ENCODE data around the gene SHC3. TPM values are rescaled to one million over a fixed set of nuclear protein-coding genes. Genes with fewer than 3 reads are reported as not detected.

SHC3 gene
- polyA plus RNA-seq, 3 donors = not detected

DNA sequence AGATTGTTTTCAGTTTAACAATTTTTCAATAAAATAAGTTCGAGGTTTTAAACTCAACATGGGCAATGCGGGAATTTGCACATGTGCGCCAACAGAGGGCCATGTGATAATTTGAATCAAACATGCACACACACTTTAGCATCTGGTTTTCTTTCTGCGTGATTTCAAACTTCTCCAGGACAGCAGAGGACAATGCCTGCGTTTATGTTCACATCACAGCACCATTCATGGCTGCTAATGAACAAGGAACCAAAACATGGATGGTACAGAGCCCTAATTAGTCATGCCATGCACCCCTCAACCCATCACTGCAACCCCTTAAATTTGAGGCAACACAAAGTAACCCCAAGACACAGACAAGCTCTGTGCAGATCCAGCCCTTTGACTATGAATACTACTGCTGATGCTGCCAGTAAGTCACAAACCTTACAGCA, 2.8 kb downstream of the SHC3 start:
- Histone ChIP-seq H3K4me3 (replicated peaks in 1 of 3; ENCODE audit: low read depth in 2 of 3, low read length in 3 of 3) (no peak overlapping the region), H3K4me1 (ENCODE audit: control insufficient read depth in 1 of 2, insufficient read depth in 2 of 2, low read length in 2 of 2) (peaks cover 10 to 26% of the 10 kb centered on the region in 2 donors), H2AFZ (ENCODE audit: insufficient read depth, low read depth, low read length, poor library complexity, severe bottlenecking) (no peak overlapping the region), H3K9me3 (replicated peaks in 1 of 2; ENCODE audit: control insufficient read depth in 1 of 2, insufficient read depth in 1 of 2, low read length in 2 of 2) (peaks cover 0 to 4% of the 10 kb centered on the region in 2 donors), H3K4me2 (replicated peaks; ENCODE audit: extremely low read depth, low read length, poor library complexity, severe bottlenecking) (no peak overlapping the region), H3K9ac (ENCODE audit: insufficient read depth, low read length, poor library complexity, severe bottlenecking) (no peak overlapping the region), H3K27ac (ENCODE audit: low read depth in 1 of 2, low read length in 2 of 2) (no peak overlapping the region), H3K79me2 (ENCODE audit: insufficient read depth, low read length) (no peaks in the 10 kb centered on the region), H3K27me3 (ENCODE audit: control insufficient read depth in 2 of 2, insufficient read depth in 2 of 2, low read length in 2 of 2) (peaks cover 53 to 70% of the 10 kb centered on the region in 2 donors), H3K36me3 (replicated peaks in 1 of 2; ENCODE audit: control insufficient read depth in 1 of 2, insufficient read depth in 2 of 2, low read length in 2 of 2) (no peaks in the 10 kb centered on the region), H4K20me1 (ENCODE audit: insufficient read depth, low read length) (no peaks in the 10 kb centered on the region)
- H3K27me3 Mint-ChIP-seq (ENCODE audit: low read depth in 3 of 3) = peaks cover 64 to 74% (median 66%) of the 10 kb centered on the region in 3 donors
- TF ChIP-seq, protein P1, sequence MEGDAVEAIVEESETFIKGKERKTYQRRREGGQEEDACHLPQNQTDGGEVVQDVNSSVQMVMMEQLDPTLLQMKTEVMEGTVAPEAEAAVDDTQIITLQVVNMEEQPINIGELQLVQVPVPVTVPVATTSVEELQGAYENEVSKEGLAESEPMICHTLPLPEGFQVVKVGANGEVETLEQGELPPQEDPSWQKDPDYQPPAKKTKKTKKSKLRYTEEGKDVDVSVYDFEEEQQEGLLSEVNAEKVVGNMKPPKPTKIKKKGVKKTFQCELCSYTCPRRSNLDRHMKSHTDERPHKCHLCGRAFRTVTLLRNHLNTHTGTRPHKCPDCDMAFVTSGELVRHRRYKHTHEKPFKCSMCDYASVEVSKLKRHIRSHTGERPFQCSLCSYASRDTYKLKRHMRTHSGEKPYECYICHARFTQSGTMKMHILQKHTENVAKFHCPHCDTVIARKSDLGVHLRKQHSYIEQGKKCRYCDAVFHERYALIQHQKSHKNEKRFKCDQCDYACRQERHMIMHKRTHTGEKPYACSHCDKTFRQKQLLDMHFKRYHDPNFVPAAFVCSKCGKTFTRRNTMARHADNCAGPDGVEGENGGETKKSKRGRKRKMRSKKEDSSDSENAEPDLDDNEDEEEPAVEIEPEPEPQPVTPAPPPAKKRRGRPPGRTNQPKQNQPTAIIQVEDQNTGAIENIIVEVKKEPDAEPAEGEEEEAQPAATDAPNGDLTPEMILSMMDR (IDR thresholded peaks at IDR 0.05) = no peak
- DNase-seq = no peak
- peaks cover 20% of the 10 kb centered on the region for H3K4me1 Mint-ChIP-seq
- H3K9me3 Mint-ChIP-seq = peaks cover 0 to 15% (median 9%) of the 10 kb centered on the region in 7 donors
- WGBS (ENCODE audit: insufficient coverage) = 86% methylated on average over 5 of the region's 5 CpGs
- H3K27ac Mint-ChIP-seq = no peak overlapping the region
- intact Hi-C loops (cut with micrococcal nuclease) = no loop called here
- peak overlapping the region in 1 of 2 donors; percentile 75 for H3K4me3 Mint-ChIP-seq
- H3K36me3 Mint-ChIP-seq = peaks cover 0 to 4% of the 10 kb centered on the region in 2 donors

DNA sequence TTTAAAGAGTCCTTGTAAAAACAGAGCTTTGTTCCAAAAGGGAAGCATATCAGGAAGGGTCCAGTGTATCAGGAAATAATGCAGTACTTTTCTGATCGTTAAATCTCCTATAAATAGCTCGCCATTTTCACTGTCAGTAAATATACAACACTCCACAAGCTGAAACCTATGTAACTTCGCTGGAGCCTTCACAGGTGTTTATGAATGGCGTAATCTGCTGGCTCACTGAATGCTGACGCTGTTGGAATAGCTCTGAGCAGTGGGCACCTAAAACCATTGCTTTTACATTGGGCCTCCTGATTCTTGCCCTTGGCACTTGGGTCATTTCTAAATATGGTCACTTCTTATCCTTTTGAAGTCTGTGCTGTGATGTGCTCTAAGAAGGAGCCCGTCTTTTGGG, 4.3 kb downstream of the SHC3 start:
- Histone ChIP-seq H3K9me3 (replicated peaks in 1 of 2; ENCODE audit: control insufficient read depth in 1 of 2, insufficient read depth in 1 of 2, low read length in 2 of 2) (peaks cover 0 to 4% of the 10 kb centered on the region in 2 donors), H4K20me1 (ENCODE audit: insufficient read depth, low read length) (no peaks in the 10 kb centered on the region), H3K4me2 (replicated peaks; ENCODE audit: extremely low read depth, low read length, poor library complexity, severe bottlenecking) (no peak overlapping the region), H3K4me1 (ENCODE audit: control insufficient read depth in 1 of 2, insufficient read depth in 2 of 2, low read length in 2 of 2) (peaks cover 2 to 13% of the 10 kb centered on the region in 2 donors), H3K36me3 (replicated peaks in 1 of 2; ENCODE audit: control insufficient read depth in 1 of 2, insufficient read depth in 2 of 2, low read length in 2 of 2) (no peaks in the 10 kb centered on the region), H3K4me3 (replicated peaks in 1 of 3; ENCODE audit: low read depth in 2 of 3, low read length in 3 of 3) (no peak overlapping the region), H2AFZ (ENCODE audit: insufficient read depth, low read depth, low read length, poor library complexity, severe bottlenecking) (no peak overlapping the region), H3K9ac (ENCODE audit: insufficient read depth, low read length, poor library complexity, severe bottlenecking) (no peak overlapping the region), H3K79me2 (ENCODE audit: insufficient read depth, low read length) (no peaks in the 10 kb centered on the region), H3K27me3 (ENCODE audit: control insufficient read depth in 2 of 2, insufficient read depth in 2 of 2, low read length in 2 of 2) (peaks cover 38 to 54% of the 10 kb centered on the region in 2 donors), H3K27ac (ENCODE audit: low read depth in 1 of 2, low read length in 2 of 2) (no peak overlapping the region)
- H3K4me3 Mint-ChIP-seq = no peak overlapping the region
- H3K4me1 Mint-ChIP-seq = peaks cover 6% of the 10 kb centered on the region
- DNase-seq = no peak
- WGBS (ENCODE audit: insufficient coverage) = 75% methylated on average over 6 of the region's 6 CpGs
- peaks cover 0 to 10% (median 5%) of the 10 kb centered on the region in 7 donors for H3K9me3 Mint-ChIP-seq
- TF ChIP-seq, protein P1 (IDR thresholded peaks at IDR 0.05) = no peak
- peaks cover 0 to 2% of the 10 kb centered on the region in 2 donors for H3K36me3 Mint-ChIP-seq
- intact Hi-C loops (cut with micrococcal nuclease) = no loop called here
- no peak overlapping the region for H3K27ac Mint-ChIP-seq
- peaks cover 50 to 60% (median 52%) of the 10 kb centered on the region in 3 donors for H3K27me3 Mint-ChIP-seq (ENCODE audit: low read depth in 3 of 3)
